Left colon (tissue), 2 donors: ENCODE measurements around the gene ARAP2. TPM values are rescaled to one million over a fixed set of nuclear protein-coding genes. Genes with fewer than 3 reads are reported as not detected.

ENCODE experiments used
- ATAC-seq: fragments of 200-7000 bp; cut with Tn5 transposase; one replicate; pipeline ENCODE4 v1.9.1; 2020; ENCODE audit warnings: mild to moderate bottlenecking, moderate library complexity
- DNase-seq, 2 donors: peaks; one replicate each; pipeline ENCODE4 v3.0.0-alpha.2; 2020
- intact Hi-C, 2 donors: fragments of 100-400 bp; cut with DNase I in 1 of 2; cut with micrococcal nuclease in 1 of 2; formaldehyde crosslinking; loops; one replicate each; pipeline versions ENCODE4 v1.11.2 to v1.14.0; 2022; cut with DNase I, micrococcal nuclease
- long read RNA-seq: library from polyadenylated mRNA; unstranded; transcript quantifications from one replicate; pipeline ENCODE4 v2.0.0, GENCODE V29; 2021
- total RNA-seq, 2 donors: library from RNA; stranded (reverse); fragmentation: NEBNext Ultra II Directional; extraction: Animal tissue kit (Norgen Biotek cat#: 25700); gene quantifications; one replicate each; pipeline ENCODE4 v1.2.1, GENCODE V29; 2021
- donor health status: DM: no; HTN: no; CAD: no.
- donor health status: DM: yes; HTN: yes; CAD: no.

ARAP2 gene, protein sequence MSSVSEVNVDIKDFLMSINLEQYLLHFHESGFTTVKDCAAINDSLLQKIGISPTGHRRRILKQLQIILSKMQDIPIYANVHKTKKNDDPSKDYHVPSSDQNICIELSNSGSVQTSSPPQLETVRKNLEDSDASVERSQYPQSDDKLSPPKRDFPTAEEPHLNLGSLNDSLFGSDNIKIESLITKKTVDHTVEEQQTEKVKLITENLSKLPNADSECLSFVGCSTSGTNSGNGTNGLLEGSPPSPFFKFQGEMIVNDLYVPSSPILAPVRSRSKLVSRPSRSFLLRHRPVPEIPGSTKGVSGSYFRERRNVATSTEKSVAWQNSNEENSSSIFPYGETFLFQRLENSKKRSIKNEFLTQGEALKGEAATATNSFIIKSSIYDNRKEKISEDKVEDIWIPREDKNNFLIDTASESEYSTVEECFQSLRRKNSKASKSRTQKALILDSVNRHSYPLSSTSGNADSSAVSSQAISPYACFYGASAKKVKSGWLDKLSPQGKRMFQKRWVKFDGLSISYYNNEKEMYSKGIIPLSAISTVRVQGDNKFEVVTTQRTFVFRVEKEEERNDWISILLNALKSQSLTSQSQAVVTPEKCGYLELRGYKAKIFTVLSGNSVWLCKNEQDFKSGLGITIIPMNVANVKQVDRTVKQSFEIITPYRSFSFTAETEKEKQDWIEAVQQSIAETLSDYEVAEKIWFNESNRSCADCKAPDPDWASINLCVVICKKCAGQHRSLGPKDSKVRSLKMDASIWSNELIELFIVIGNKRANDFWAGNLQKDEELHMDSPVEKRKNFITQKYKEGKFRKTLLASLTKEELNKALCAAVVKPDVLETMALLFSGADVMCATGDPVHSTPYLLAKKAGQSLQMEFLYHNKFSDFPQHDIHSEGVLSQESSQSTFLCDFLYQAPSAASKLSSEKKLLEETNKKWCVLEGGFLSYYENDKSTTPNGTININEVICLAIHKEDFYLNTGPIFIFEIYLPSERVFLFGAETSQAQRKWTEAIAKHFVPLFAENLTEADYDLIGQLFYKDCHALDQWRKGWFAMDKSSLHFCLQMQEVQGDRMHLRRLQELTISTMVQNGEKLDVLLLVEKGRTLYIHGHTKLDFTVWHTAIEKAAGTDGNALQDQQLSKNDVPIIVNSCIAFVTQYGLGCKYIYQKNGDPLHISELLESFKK (N-terminal part only)
- 10 to 100 TPM; 19.5 to 22.3 TPM for total RNA-seq
- long read RNA-seq, partial matches to known transcripts, result 6 of 13 reads
- long read RNA-seq, other reads (novel, unspliced or antisense), result 6 of 13 reads

DNA sequence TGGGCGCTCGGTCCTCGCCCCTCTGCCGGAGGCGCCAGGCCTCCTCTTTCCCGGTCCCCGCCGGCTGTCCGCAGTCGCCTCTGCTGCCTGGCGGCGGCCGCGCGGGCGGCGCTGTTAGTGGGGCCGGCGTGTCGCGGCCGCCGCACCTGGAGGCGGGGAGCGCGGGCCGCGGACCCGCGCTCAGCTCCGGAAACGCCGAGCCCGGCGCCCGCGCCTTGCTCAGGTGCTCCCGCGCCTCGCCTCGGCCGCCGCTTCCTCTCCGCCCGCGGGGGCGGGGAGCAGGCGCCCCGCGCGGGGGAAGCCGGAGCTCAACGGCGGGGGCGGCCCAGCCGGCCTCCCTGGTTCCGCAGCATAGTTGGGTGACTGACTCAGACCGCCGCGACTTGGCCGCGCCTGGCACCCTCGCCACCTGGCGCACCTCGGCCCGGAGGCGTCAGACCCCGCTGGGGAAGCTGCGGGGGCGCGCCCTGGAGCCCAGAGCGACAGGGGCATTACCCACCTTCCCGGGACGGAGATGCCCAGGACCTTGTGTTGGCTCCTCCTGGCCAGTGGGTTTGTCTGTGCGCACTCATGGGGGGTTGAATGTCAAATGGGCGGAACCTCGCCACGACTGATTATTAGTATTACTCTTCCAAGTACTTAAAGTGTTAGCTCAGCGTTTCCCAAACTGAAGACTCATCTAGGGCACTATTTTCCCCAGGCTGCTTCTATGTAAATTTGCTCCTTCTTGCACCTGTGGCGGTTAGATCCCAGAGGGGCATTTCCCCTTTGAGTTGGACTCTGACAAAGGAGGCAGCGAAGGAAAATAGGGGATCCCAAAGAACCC, at the start of gene ARAP2:
Gene ARAP2 (minus strand): TSS at position 258 of the 826 bp plus-strand sequence. CDS start 15,028 bp downstream, outside the sequence.
- intact Hi-C loops, result no loop called here
- peak; percentile 46 to 71 for DNase-seq

DNA sequence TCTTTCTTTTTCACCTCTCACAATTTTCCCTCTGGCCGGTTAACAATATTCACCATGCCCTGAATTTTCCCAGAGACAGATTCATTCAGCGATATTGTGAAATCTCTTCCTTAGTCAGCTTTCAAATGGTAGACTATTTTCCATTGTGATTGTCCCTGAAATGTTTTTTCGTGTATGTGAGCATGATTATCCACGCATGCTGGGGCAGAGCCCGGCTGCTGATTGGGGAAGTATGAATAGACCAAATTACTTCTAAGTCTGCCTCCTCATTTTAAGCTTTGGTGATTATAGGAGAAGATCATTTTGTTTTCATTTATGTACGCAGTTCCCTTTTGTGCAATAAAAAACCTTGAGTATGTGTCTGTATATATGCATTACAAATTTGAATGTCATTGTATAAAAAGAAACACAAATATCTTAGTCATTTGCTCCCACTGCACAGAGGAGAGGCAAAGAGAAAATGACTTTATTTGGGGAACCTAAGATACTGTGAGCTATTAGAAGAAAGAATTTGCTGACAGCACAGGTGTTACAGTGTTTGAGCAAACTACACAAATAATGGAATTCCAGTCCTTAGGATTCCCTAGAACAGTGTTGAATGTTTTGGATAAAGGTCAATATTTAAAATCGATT, 48.4 kb upstream of the ARAP2 start:
- no peak for DNase-seq
- intact Hi-C loops, result no loop called here
- no peak for ATAC-seq

More for the DNA sequence above, at the start of gene ARAP2:
- peak; percentile 79 for ATAC-seq

DNA sequence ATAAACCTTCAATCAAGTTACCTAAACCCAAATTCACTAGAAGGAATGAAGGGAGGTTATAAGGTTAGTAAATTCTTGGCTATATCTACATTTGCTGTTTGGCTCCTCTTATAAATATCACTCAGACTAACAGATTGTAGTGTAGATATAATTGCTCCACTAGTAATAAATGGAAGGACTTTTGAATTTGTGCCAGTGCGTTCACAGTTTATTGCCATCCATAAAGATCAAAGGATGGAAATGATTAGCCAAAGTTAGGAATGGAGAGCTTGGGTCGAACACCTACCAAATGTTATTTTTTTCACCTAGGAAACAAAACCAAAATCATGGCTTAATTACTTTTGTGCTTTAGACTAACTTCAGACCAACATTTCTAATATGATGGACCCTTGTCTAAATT, 46.3 kb upstream of the ARAP2 start:
- ATAC-seq (peak; percentile 83), DNase-seq (no peak)
- intact Hi-C loops, result no loop called here

DNA sequence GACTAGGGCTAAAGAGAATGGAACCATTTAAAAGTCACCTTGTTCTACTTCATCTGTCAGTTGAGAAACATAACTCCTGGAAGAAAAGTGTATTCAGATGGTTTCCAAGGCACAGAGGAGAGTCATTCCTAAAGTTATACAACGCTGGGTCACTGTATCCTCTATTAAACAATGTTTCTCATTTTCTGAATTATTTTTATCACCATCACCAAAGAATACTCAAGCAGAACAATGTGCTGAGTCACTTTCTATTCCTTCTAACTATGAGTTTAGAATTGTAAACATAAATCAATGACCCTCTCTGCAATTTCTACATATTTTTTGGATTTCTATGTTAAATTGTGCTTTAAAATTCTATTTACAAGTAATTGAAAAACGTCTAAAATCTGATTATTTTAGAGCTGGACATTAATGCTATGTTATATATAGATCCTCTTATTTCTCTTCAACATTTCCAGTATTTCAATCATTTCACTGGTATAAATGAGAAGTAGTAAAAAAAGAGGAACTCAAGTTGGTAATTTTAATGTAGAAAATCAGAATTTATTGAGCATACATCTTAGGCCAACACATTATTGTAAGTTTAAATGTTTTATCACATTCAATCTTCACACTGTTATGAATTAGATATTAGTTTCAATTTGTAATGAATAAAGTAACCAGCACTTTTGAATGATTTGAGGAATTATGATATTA, 44.6 kb upstream of the ARAP2 start:
- no peak for DNase-seq

DNA sequence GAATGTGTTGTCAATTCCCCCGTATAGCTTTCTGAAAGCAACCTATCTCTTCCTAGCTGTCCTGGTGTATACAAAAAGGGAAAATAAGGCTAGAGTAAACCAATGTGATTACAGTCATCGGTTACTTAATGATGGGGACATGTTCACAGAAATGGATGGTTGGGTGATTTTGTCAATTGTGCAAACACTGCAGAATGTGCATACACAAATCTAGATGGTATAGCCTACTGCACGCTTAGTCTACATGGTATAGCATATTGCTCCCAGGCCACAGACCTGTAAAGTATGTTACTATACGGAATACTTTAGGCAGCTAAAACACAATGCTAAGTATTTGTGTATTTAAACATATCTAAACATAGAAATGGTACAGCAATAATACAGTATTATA, 42.2 kb upstream of the ARAP2 start:
- intact Hi-C loops, result no loop called here
- DNase-seq (no peak), ATAC-seq (no peak)

More for the DNA sequence above, 44.6 kb upstream of the ARAP2 start:
- ATAC-seq, result no peak
- intact Hi-C loops, result no loop called here

DNA sequence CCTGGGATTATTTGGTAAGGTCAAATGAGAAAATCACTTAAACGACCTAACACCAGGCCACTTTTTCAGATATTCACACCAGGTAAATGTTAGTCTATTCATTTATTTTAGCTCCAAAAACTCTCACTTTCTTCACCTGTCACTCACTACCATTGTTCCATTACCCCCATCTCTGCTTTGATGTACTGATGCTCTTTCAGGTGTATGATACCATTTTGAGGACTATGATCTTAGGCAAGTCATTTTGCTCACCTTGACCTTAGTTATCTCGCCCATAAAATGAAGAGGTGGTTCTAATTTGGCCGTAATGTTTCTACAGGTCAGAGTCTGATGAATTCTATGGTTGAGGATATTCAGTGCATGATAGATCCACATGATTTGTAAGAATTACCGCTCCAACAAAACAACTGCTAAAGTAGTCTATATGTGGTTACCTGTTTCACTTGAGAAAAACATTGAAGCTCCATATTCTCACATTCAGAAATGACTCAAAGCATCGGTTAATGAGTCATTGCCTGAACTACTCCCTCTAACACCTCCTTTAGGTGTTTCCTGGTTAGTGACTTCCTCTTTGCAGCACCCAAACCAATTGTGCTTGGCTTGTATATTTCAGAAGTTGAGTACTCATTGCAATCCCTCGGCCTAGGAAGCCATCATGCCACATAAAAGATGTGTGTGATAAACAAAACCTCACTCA, 41.6 kb upstream of the ARAP2 start:
- peak; percentile 90 for ATAC-seq
- intact Hi-C loops, result no loop called here
- DNase-seq, result peak in 1 of 2 donors; percentile 24

DNA sequence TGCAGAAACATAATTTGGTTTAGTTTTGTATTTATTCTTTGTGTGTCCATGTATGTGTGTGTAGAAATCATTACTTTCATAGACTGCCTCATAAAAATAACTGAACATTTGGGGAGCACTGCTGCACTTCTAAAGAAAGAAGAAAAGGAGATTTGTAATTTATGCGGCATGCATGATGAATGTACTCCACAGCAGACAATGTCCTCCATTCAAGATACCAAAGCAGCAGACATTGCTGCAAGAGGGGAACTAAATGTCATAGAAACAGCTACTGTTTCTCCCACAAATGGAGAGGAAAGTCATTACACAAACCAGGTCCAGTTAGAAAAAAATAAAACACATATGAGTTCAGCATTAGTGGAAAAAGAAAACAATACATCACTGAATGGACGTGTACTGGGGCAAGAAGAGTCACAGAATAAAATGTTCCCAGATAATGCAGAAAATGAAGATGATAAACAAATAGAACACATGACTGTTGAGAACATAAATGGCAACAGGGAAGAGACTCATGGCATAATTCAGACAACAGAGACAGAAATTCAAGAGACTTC, 39.7 kb upstream of the ARAP2 start:
- no peak for DNase-seq
- no peak for ATAC-seq
- intact Hi-C loops, result no loop called here

DNA sequence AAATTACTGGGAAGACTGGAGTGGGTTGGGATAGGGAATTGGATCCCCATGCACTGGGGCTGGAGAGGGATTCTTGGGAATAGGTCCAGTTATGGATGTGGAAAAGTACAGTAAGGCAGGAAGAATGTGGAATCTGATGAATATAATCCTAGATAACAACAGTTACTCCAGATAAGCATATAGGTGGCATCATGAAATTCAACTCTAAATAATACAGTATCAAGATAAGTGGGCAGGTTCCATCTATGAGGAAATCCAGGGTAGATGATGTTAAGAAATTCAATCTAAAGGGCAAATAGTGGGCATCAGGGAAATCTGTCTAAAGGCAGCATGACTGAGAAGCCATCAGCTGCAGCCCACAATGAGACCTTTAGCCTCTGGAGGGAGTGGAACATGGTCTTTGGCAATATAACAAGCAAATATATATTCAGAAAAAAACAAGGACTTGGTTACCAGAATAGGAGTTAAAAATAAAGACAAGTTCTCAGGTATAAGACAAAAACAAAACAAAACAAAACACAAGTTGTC, 38.3 kb upstream of the ARAP2 start:
- ATAC-seq, result no peak
- DNase-seq, result no peak
- intact Hi-C loops, result no loop called here

DNA sequence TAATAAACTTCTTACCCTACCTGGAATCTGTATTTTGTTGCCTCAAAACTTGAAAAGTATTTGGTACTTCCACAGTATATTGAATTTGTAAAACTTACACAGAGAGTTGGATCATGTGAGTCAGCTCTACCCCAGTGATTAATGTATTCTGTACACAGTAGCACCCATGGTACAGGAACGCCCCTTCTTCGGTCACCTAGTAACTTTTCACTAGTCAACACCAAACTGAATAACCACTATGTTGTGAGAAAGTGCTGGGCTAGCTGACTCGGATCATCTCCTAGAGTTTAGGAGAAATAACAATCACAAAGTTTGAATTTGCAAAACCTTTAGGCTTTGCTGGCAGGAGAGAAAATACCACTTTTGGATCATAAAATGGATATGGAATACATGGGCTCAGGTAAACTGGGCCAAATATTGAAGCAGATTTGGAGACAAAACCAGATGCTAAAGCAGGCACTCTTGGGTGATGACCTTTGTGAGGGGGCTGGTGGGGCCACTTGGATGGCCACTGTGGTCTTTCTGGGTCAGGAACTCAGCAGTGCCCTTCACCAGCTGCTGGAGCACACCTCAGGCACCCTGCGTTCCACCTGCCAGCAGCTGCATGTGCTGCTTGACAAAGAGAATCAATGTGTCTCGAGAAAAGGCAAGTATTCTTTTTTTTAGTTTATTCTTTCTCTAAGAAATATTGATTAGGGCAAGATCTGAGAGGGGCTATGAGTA, 37.2 kb upstream of the ARAP2 start, which contains the start of gene DTHD1:
Gene DTHD1 (plus strand): TSS at position 233 of the 723 bp plus-strand sequence. CDS start 143 bp downstream, at position 376.
- DNase-seq (no peak), ATAC-seq (no peak)
- intact Hi-C loops, result no loop called here

DNA sequence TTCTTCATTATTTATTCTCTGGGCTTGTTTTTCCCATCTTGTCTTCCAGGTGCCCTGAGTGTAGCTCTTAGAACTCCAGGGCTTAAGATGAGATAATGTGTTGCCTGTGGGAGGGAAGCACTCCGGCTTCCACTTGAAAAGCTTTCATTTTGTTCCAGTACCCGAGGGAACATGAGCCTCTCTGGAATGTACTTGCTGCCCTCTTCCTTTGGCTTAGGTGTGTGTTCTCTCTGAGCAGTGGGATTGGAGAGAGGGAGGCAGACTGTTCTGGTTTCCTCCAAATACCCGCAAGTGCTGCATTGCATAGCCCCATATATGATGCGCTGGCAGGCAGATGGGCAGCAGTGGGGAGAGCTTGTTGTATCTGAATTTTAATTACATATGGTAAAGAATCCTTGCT, 36.2 kb upstream of the ARAP2 start:
- ATAC-seq, result no peak
- intact Hi-C loops, result no loop called here
- no peak for DNase-seq

DNA sequence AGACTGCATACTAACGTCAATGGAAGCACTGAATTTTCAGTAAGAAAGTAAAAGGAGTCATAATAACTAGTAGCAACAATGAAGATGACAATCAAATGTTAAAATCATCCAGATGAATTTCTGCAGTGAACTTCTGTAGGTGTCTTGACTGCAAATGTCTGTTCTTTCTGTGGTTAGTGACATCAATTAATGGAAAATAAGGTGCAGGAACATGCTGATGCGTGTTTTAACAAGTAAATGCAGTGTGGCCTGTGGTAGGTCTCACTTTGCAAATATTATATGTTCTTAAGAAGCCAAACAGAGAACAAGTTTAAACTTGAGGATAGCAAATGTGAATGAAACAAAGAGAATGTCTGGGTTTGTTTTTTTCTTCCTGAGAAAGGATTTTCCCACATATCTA, 34.5 kb upstream of the ARAP2 start:
- DNase-seq (no peak), ATAC-seq (no peak)
- intact Hi-C loops, result no loop called here

DNA sequence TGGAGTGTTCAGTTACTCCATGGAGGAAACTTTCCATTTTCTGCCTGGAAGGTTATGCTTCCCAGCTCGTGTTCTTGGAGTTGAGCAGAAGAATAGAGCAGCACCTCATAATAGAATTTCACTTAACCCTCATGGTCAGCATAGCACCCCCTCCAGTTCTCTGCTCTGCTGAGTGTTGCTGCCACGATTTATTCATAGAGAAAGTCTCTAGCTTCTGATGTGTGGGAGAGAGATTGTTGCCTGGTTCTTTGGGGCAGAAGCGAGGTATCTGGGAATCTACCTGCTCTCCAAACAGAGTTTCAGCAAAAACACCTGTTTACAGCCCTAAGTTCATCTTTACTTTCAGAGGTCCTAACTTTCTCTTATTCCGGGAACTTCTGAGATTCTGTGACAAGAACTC, 33.2 kb upstream of the ARAP2 start:
- no peak for DNase-seq
- intact Hi-C loops, result no loop called here
- ATAC-seq, result no peak

DNA sequence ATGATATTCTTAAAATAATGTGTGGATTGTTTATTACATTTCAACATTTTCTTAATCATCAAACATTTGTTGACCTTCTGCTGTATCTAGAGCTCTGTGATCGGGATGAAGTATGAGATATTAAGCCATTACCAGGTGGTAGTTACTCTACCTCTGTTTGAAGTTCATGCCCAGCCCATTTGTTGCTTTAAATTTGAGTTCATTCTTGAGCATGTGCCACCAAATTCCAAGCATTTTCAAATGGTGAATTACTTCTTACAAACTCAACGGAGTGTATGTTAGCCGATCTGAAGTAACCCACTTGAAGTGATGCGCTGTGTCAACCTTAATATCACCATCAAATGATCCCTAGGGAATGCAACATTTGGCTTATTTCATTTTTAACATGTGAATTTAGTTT, 29.8 kb upstream of the ARAP2 start:
- ATAC-seq, result no peak
- intact Hi-C loops, result no loop called here
- DNase-seq, result no peak

DNA sequence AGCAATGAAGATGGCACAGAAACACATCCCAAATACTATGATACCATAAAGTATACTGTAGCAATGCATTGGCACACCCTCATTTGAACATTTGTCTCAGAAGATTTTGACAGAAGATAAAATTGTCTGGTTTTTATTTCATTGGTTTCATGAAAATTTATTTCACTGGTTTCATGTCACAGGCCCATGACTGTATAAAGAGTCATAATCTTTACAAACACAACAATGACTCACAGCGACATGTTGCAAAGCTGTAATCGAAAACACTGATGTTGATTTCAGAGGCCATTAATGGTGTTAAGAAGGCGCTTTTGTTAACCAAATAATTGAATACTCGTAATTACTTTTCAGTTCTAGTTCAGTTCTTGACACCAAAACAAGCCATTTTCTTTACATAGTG, 29.0 kb upstream of the ARAP2 start:
- ATAC-seq (no peak), DNase-seq (no peak)
- intact Hi-C loops, result no loop called here

DNA sequence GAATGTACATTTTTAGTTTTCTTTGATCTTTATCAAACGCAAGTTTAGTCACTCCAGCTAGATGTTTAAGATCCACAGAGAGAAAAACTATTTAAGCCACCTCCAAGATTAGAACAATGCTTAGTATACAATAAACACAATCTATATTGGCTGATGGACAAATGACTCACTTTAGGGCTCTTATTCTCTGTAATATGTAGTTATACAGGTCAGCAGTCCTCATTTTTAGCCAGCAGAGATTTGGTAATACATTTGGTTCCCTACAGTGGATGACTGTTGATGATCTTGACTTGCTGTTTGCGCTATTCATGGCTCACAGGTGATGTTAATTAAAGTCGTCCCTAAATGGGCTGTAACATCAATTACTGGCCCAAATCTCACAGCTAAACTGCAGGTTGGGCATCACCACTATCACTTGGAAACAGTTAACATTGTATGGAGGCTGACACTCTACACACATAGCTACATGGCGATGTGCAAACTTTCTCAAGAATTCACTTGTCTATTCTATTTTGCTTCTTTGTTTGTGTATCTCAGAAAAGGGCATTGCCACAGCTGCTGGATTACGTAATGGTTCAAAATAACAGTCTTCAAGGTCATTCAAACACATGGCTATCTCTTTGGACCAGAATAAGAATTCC, 25.3 kb upstream of the ARAP2 start:
- ATAC-seq (no peak), DNase-seq (no peak)
- intact Hi-C loops, result no loop called here
